DND-41 (cell line): ENCODE data around the gene GAS7.
"Not testable (repeated sequence)": the region's sequence is repeated elsewhere in the genome, so short reads cannot be mapped to it uniquely, and the experiment has no call there.

Experiments used
- ATAC-seq: fragments of 200-7000 bp; cut with Tn5 transposase; 3 replicates; pipeline ENCODE4 v1.9.1; 2021; ENCODE audit warnings: low read depth; ENCODE audit not compliant: insufficient read depth
- DNase-seq: peaks from one replicate; pipeline ENCODE4 v3.0.0-alpha.2; 2020
- H2AFZ ChIP-seq: 2 replicates; pipeline ENCODE4 v1.6.0; 2012; ENCODE audit warnings: low read depth, low read length
- H3K27ac ChIP-seq: 2 replicates; pipeline ENCODE4 v1.5.1; 2012; ENCODE audit warnings: low read length, inconsistent platforms
- H3K27me3 ChIP-seq: fragments of 200-600 bp; sonication (generic); 2 replicates; pipeline ENCODE4 v1.6.0; 2012; ENCODE audit warnings: low read length, mild to moderate bottlenecking, inconsistent platforms; ENCODE audit not compliant: insufficient read depth, poor library complexity
- H3K36me3 ChIP-seq: 2 replicates; pipeline ENCODE4 v1.5.1; 2012; ENCODE audit warnings: low read length, inconsistent platforms; ENCODE audit not compliant: insufficient read depth
- H3K4me1 ChIP-seq: 2 replicates; pipeline ENCODE4 v1.5.1; 2012; ENCODE audit warnings: mild to moderate bottlenecking, low read length; ENCODE audit not compliant: insufficient read depth
- H3K4me2 ChIP-seq: 2 replicates; pipeline ENCODE4 v1.6.0; 2012; ENCODE audit warnings: mild to moderate bottlenecking, moderate library complexity, low read length, inconsistent platforms; ENCODE audit not compliant: insufficient read depth
- H3K4me3 ChIP-seq, 2 experiments: fragments of 200-600 bp in 1 of 2; shearing (Covaris generic) in 1 of 2; 2 replicates each; pipeline ENCODE4 v1.5.1; 2012 to 2016; ENCODE audit warnings: inconsistent platforms in 2 of 2, low read length in 2 of 2, mild to moderate bottlenecking in 2 of 2, low read depth in 1 of 2, moderate library complexity in 1 of 2
- H3K79me2 ChIP-seq: 2 replicates; pipeline ENCODE4 v1.6.0; 2012; ENCODE audit warnings: low read length, inconsistent platforms; ENCODE audit not compliant: insufficient read depth
- H3K9ac ChIP-seq: 2 replicates; pipeline ENCODE4 v1.6.0; 2012; ENCODE audit warnings: low read depth, mild to moderate bottlenecking, inconsistent platforms, low read length, moderate library complexity
- H3K9me3 ChIP-seq: 2 replicates; pipeline ENCODE4 v1.5.1; 2012; ENCODE audit warnings: low read length, moderate library complexity, mild to moderate bottlenecking, inconsistent platforms; ENCODE audit not compliant: insufficient read depth, severe bottlenecking
- H4K20me1 ChIP-seq: 2 replicates; pipeline ENCODE4 v1.6.0; 2012; ENCODE audit warnings: low read length; ENCODE audit not compliant: insufficient read depth
- EZH2 ChIP-seq: IDR thresholded peaks from 3 replicates; pipeline ENCODE4 v1.6.1; 2012; ENCODE audit warnings: borderline replicate concordance, low read depth, mild to moderate bottlenecking, moderate library complexity, low read length, inconsistent platforms; ENCODE audit not compliant: severe bottlenecking
- TF ChIP-seq, protein P1 (sequence below): IDR thresholded peaks from 2 replicates; pipeline ENCODE4 v1.5.1; 2012; ENCODE audit warnings: borderline replicate concordance, low read length, moderate library complexity, mild to moderate bottlenecking; ENCODE audit not compliant: poor library complexity, severe bottlenecking; ENCODE audit errors: extremely low read depth

GAS7 gene

DNA sequence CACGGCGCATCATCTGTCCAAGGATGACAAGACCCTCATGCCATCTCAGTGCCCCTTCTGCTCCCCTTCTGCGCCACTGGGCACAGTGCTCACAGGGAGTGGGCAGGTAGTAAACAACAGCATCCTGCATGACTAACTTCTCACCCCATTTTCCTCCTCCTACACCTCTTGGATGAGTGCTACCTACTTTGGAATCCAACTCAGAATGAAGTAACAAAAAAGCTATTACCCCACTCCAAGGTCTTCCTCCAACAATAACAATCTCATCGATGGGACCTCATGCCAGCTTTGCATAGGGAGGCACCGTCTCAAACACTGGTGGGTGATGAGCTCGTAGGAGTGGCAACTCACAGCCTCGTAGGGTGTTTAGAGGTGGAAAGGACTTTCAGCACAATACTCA lies 194.7 kb downstream of the GAS7 start:
- TF ChIP-seq, protein P1, sequence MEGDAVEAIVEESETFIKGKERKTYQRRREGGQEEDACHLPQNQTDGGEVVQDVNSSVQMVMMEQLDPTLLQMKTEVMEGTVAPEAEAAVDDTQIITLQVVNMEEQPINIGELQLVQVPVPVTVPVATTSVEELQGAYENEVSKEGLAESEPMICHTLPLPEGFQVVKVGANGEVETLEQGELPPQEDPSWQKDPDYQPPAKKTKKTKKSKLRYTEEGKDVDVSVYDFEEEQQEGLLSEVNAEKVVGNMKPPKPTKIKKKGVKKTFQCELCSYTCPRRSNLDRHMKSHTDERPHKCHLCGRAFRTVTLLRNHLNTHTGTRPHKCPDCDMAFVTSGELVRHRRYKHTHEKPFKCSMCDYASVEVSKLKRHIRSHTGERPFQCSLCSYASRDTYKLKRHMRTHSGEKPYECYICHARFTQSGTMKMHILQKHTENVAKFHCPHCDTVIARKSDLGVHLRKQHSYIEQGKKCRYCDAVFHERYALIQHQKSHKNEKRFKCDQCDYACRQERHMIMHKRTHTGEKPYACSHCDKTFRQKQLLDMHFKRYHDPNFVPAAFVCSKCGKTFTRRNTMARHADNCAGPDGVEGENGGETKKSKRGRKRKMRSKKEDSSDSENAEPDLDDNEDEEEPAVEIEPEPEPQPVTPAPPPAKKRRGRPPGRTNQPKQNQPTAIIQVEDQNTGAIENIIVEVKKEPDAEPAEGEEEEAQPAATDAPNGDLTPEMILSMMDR = no peak
- TF ChIP-seq EZH2 = no peak
- H2AFZ ChIP-seq = no peak overlapping the region
- no peaks in the 10 kb centered on the region for H3K4me1 ChIP-seq
- H3K4me2 ChIP-seq = no peak overlapping the region
- H3K9ac ChIP-seq = no peak overlapping the region
- H3K27ac ChIP-seq = no peak overlapping the region
- no peaks in the 10 kb centered on the region for H3K9me3 ChIP-seq
- H3K79me2 ChIP-seq = no peaks in the 10 kb centered on the region
- H3K27me3 ChIP-seq = no peaks in the 10 kb centered on the region
- peaks cover 3% of the 10 kb centered on the region; the same call in 1 of the 2 replicates for H4K20me1 ChIP-seq
- no peaks in the 10 kb centered on the region for H3K36me3 ChIP-seq
- no peak for DNase-seq
- H3K4me3 ChIP-seq = no peak overlapping the region
- no peak for ATAC-seq

GRCh38 chr17:10002567-10003360 lies 195.6 kb downstream of the GAS7 start:
- not testable (repeated sequence) for H4K20me1 ChIP-seq, H3K4me3 ChIP-seq, H3K27me3 ChIP-seq, H3K79me2 ChIP-seq, H3K27ac ChIP-seq, H3K9me3 ChIP-seq, H3K4me2 ChIP-seq, H3K36me3 ChIP-seq, H3K4me1 ChIP-seq, H3K9ac ChIP-seq, ATAC-seq, DNase-seq, H2AFZ ChIP-seq

DNA sequence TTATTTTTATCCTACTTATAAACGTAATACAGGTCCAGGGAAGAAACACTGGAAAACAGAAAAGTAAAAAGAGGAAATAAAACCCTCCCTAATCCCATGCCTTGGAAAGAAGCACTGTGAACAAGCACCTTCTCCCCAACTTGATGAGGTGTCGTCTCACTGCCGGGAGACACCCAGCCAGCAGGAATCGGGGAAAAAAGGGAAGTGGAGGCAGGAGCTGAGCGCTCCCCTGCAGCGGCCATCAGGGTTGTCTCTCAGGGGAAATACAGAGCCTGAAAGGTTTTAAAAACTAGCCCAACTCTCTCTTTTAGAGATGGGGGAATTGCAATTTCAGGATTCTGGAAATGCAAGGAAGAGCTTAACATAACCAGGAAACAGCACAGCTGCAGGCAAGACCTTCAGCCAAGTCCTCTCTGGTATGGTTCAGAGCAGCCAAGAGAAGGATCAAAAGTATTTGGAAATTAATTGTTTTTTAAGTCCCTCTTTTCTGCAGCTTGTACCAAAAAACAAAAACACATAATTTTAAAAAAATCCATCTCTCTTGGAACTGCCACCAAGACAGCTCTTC lies 197.0 kb downstream of the GAS7 start:
- Histone ChIP-seq H3K27me3 (no peaks in the 10 kb centered on the region), H4K20me1 (peaks cover 3% of the 10 kb centered on the region; the same call in 1 of the 2 replicates), H2AFZ (no peak overlapping the region), H3K4me3 (no peak overlapping the region), H3K4me2 (no peak overlapping the region), H3K9ac (no peak overlapping the region), H3K9me3 (no peaks in the 10 kb centered on the region), H3K36me3 (no peaks in the 10 kb centered on the region), H3K27ac (no peak overlapping the region), H3K79me2 (no peaks in the 10 kb centered on the region), H3K4me1 (no peaks in the 10 kb centered on the region)
- DNase-seq = no peak
- no peak for TF ChIP-seq EZH2
- TF ChIP-seq, protein P1 = no peak
- ATAC-seq = no peak

- Histone ChIP-seq H3K4me3 (no peak overlapping the region), H3K27ac (no peak overlapping the region), H3K9ac (no peak overlapping the region), H4K20me1 (peaks cover 3% of the 10 kb centered on the region; the same call in 1 of the 2 replicates), H2AFZ (no peak overlapping the region), H3K4me2 (no peak overlapping the region), H3K9me3 (no peaks in the 10 kb centered on the region), H3K4me1 (no peaks in the 10 kb centered on the region), H3K27me3 (no peaks in the 10 kb centered on the region), H3K36me3 (no peaks in the 10 kb centered on the region), H3K79me2 (no peaks in the 10 kb centered on the region)
- ATAC-seq = no peak
- TF ChIP-seq, protein P1 = no peak
- no peak for TF ChIP-seq EZH2
- DNase-seq = no peak
These were observed 198.3 kb downstream of the GAS7 start for GRCh38 chr17:9999919-10000695.
